Panc1 (cell line): ENCODE results near the gene SLC9A2. TPM values are rescaled to one million over a fixed set of nuclear protein-coding genes. Genes with fewer than 3 reads are reported as not detected.

Experiments
- ATAC-seq: fragments of 200-7000 bp; cut with Tn5 transposase; 2 replicates; pipeline ENCODE4 v1.9.1; 2020; ENCODE audit warnings: mild to moderate bottlenecking, moderate library complexity
- BruUV-seq: library from RNA; stranded (reverse); fragments of 400-500 nt; replicated peaks from 2 replicates; lab custom pipeline; 2021; lab: Mats Ljungman, UMichigan
- CTCF ChIA-PET: fragments of 300-600 bp; sonication (Branson Sonifier 250); formaldehyde crosslinking; loops from one replicate; lab custom pipeline; 2022; ENCODE audit warnings: antibody characterized with exemption; lab: Charles Lee
- POLR2A ChIA-PET: fragments of 300-600 bp; sonication (Branson Sonifier 250); formaldehyde crosslinking; loops from one replicate; lab custom pipeline; 2022; ENCODE audit warnings: antibody characterized with exemption; lab: Charles Lee
- DNase-seq: peaks from one replicate; pipeline ENCODE4 v3.0.0-alpha.2; 2010; ENCODE audit warnings: low read depth, low spot score
- H3K27ac ChIP-seq: 2 replicates; pipeline ENCODE4 v1.5.1; 2011; ENCODE audit warnings: mild to moderate bottlenecking, low read length, inconsistent platforms
- H3K27me3 ChIP-seq: fragments of 200-500 bp; sonication (Bioruptor generic); 2 replicates; pipeline ENCODE4 v1.6.0; 2014; ENCODE audit warnings: low read length, inconsistent platforms; ENCODE audit not compliant: control insufficient read depth, insufficient read depth
- H3K36me3 ChIP-seq: fragments of 200-500 bp; sonication (Bioruptor generic); 2 replicates; pipeline ENCODE4 v1.5.1; 2014; ENCODE audit warnings: inconsistent platforms, mild to moderate bottlenecking, low read length, moderate library complexity; ENCODE audit not compliant: control insufficient read depth, insufficient read depth
- H3K4me1 ChIP-seq: 2 replicates; pipeline ENCODE4 v1.5.1; 2011; ENCODE audit warnings: inconsistent platforms, mild to moderate bottlenecking, low read length, moderate library complexity; ENCODE audit not compliant: control insufficient read depth, insufficient read depth
- H3K4me3 ChIP-seq, 2 experiments: 2 replicates each; pipeline ENCODE4 v1.5.1; 2011 to 2012; ENCODE audit warnings: low read depth in 2 of 2, low read length in 2 of 2, mild to moderate bottlenecking in 2 of 2, inconsistent platforms in 1 of 2, moderate library complexity in 1 of 2
- H3K9me3 ChIP-seq: fragments of 200-500 bp; sonication (Bioruptor generic); 2 replicates; pipeline ENCODE4 v1.5.1; 2014; ENCODE audit warnings: low read depth, mild to moderate bottlenecking, inconsistent platforms, low read length, moderate library complexity; ENCODE audit not compliant: control insufficient read depth, insufficient read depth
- CTCF ChIP-seq: fragments of 450-650 bp; IDR thresholded peaks from 2 replicates; pipeline ENCODE4 v1.5.1; 2017; ENCODE audit warnings: mild to moderate bottlenecking
- POLR2AphosphoS5 ChIP-seq: IDR thresholded peaks from 2 replicates; pipeline ENCODE4 v1.6.1; 2012; ENCODE audit warnings: mild to moderate bottlenecking, low read depth, low read length, moderate library complexity
- REST ChIP-seq, 2 experiments: IDR thresholded peaks; 2 replicates each; pipeline ENCODE4 v1.6.1; 2011 to 2012; ENCODE audit warnings: low read depth in 2 of 2, control low read depth in 1 of 2, low read length in 1 of 2, mild to moderate bottlenecking in 1 of 2, moderate library complexity in 1 of 2; ENCODE audit not compliant: insufficient read depth in 1 of 2
- SIN3A ChIP-seq: IDR thresholded peaks from 2 replicates; pipeline ENCODE4 v1.6.1; 2012; ENCODE audit warnings: low read depth, mild to moderate bottlenecking, low read length, moderate library complexity, borderline replicate concordance; ENCODE audit not compliant: insufficient read depth
- TCF7L2 ChIP-seq: IDR thresholded peaks from 2 replicates; pipeline ENCODE4 v1.6.1; 2011; ENCODE audit warnings: mild to moderate bottlenecking, low read depth, low read length, inconsistent platforms
- in situ Hi-C: cut with HindIII; loops from 2 replicates; pipeline ENCODE4 v1.10.0; 2016; ENCODE audit warnings: low sequenced_read_pairs, low pct_unique_long_range_greater_than_20kb
- intact Hi-C: fragments of 100-400 bp; cut with micrococcal nuclease; formaldehyde crosslinking; loops from one replicate; pipeline ENCODE4 v1.10.0; 2022; ENCODE audit not compliant: unreplicated experiment
- total RNA-seq: library from RNA; stranded (reverse); gene quantifications from one replicate; pipeline ENCODE4 v1.2.1, GENCODE V29; 2021; ENCODE audit not compliant: unreplicated experiment

Gene SLC9A2
- total RNA-seq, 1 experiment from 2014 or later = 4.1 TPM

DNA sequence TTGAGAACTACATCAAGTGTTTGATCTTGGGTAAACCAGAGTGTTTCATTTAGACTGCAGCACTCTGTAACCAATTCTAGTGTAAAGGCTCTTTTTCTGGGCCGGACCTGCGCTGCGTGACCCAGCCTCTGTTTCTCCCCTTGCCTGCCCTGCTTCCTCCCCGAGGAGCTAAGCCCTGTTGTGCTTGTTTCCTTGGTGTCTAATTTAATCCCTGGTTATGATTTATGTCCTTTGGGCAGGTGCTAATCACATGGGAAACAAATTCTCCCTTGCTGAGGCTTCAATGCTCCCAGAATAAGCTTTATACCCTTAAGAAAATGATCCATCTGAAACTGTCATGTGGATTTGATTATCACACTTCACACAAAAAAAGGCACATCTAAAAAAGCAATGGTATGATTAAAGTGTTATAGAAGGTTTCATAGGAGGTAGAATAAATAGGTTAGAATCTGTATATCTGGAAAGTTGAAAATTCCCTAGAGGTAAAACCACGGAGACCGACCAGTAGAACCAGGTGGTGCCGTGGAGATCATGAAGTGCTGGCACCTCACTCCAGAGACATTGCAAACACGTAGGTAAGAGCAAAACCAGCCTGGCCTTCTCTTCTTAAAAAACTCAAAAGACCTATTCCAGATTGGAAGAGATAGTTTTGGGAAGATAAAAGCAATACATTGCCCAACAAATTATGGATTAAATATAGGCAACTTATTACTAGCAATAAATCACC lies 31.0 kb upstream of the SLC9A2 start:
- Histone ChIP-seq H3K4me1 (no peaks in the 10 kb centered on the region), H3K36me3 (no peaks in the 10 kb centered on the region), H3K4me3 (no peak overlapping the region), H3K9me3 (no peaks in the 10 kb centered on the region), H3K27me3 (no peaks in the 10 kb centered on the region), H3K27ac (no peak overlapping the region)
- no peak for TF ChIP-seq REST (IDR thresholded peaks at IDR 0.05; ENCODE audit: insufficient read depth in 1 of 2, low read depth in 2 of 2, low read length in 1 of 2)
- TF ChIP-seq SIN3A = no peak
- TF ChIP-seq CTCF = no peak
- TF ChIP-seq TCF7L2 = no peak
- TF ChIP-seq POLR2AphosphoS5 = no peak
- no TSS peak for BruUV-seq
- ATAC-seq = no peak
- intact Hi-C loops (no loop called here), in situ Hi-C loops (no loop called here)
- CTCF ChIA-PET = no interaction called here
- no peak for DNase-seq
- POLR2A ChIA-PET = no interaction called here

DNA sequence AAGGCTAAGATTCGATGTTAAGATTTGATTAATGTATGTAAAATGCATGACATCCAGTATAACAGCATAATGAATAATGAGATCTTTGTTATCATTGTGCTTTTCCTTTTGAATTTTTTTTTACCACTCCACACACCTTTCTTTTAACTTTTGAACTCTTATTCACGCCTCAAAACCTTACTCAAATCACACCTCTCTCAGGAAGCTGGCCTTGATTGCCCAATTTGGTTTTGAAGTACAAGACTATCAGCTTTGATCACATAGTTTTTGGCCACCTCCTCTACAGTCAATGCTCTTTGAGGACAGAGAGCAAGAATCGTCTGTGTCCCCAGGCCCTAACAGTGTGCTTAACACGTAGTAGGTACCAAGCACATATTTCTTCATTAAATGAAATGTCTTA lies 29.9 kb upstream of the SLC9A2 start:
- Histone ChIP-seq H3K27me3 (no peaks in the 10 kb centered on the region), H3K27ac (no peak overlapping the region), H3K4me1 (no peaks in the 10 kb centered on the region), H3K4me3 (no peak overlapping the region), H3K36me3 (no peaks in the 10 kb centered on the region), H3K9me3 (no peaks in the 10 kb centered on the region)
- TF ChIP-seq POLR2AphosphoS5 (no peak), TCF7L2 (no peak), SIN3A (no peak), CTCF (no peak), REST (IDR thresholded peaks at IDR 0.05; ENCODE audit: insufficient read depth in 1 of 2, low read depth in 2 of 2, low read length in 1 of 2) (no peak)
- ChIA-PET CTCF (no interaction called here), POLR2A (no interaction called here)
- in situ Hi-C loops (no loop called here), intact Hi-C loops (no loop called here)
- DNase-seq (no peak), ATAC-seq (no peak)
- BruUV-seq = no TSS peak
